ENCODE results near the gene GPR84.
A peak's percentile ranks its signal among the peaks of the same experiment; 100 is the strongest.

The GPR84 gene

GRCh38 chr12:54373649-54374561, 9.6 kb upstream of the GPR84 start:
- DNase-seq = no peak

DNA sequence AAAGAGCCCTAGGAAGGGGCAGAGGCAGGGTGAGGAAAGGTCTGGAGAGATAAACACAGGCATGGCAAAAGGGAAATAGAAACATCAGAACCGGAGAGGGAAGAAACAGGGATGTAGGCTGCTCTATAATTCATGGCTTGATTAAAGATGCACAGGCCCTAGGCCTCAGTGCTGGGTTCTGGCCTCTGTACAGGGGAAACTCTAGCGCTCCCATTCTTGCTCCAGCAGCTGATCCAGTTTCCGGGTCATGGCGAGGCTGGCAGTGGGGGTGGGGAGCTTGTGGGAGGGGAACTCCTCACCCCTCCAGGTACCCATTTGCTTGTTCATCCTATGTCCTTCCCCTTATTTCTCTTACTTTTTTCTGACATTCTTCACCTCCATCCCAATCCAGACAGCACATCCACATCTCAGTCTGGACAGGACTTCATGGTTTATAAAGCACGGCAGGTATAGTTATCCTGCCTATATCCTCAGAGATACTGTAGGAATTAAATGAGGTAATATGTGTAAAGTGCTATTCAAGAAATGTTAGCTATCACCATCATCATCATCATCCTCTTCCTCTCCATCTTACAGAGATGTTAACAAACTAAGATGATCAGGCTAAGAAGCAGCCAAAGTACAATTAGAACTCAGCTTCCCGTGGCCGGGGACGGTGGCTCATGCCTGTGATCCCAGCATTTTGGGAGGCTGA, 8.0 kb upstream of the GPR84 start:
- DNase-seq = no peak

GRCh38 chr12:54371328-54372112, 7.2 kb upstream of the GPR84 start:
- DNase-seq = no peak

GRCh38 chr12:54370171-54370730, 6.0 kb upstream of the GPR84 start:
- peak; percentile 83 for DNase-seq

DNA sequence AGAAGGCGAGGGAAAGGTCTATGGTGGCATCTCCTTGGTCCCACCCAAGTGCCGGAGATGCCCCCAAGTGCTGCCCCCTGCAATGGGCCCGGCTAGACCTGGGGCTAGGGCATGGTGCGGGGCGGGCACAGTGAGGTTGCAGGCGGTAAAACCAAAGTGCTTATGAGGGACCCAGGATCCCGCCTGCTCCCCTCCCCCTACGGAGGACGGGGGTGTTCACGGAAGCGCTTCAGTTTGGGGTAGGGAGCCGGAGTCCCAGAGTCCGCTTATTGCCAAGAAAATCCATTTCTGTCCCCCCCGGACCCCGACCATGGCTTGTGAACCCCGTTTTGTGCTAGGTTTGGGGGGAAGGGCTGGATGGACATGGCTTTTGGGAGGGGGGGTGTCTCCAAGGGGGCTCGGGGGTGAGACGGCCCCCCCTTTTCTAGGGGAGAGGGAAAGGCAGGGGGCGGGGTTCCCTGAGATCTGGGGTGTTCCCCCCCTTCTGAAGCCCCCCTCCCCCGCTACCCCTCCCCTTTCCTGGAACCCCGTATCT, 5.4 kb upstream of the GPR84 start:
- DNase-seq = no peak

DNA sequence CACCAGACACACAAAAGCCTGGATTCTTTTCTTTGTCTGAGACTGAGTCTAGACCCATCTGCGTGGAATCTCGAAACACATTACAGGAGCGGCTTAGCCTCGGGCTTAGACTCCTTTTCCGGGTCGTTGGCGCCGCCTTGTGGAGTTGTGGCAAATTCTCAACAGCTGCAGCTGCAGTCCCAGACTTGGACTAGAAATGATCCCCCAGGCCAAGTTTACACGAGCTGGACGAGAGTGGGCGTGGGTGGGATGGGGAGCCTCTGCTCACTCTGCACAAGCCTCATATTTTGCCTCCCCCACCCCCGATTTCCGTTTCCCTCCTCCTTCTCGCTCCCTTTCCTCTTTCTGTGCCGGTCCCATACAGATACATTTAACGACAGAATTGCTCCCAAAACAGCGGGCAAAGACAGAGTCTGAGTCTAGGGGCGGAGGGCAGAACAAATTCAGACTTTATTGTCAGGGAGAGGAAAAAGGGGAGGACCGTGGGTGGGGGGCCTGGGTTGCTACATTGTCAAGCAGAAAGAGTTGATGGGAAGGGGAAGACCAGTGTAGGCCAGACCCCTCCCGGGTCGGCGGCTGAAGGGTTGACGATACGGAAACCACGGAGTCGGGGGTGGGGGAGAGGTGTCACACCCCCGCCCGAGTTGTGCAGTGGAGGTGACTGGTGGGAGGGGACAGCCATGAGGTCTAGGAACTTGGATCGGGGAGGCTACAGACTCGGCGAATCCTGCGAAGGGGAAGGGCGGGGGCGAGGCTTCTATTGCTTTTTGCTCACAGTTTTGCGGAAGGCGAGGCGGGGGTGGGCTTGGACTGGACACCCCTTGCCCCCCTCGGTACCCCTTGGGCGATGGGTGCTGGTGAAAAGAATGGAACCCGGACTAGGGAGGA, 4.7 kb upstream of the GPR84 start:
- DNase-seq = peak; percentile 86

GRCh38 chr12:54368025-54368708, 3.9 kb upstream of the GPR84 start:
- DNase-seq = no peak

- DNase-seq = no peak
Observed at GRCh38 chr12:54363618-54364017, 668 bp downstream of the GPR84 start.

DNA sequence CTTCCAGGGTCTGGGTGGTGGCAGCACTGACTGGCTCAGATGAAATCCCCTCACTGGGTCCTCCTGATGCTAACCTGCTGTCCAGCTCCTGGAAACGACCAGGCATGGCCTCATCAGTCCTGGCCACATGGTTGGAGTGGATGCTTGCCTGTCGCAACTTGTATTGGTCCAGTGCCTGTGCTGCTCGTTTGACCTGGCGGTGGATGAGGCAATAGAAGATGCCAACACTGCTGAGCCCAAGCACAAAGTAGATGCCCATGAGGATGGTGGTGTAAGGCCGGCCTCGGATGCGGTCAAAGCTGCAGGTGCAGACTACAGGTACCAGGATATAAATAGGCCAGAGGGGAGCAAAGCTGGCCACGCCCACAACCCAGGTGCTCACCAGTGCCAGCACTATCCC, 1.2 kb downstream of the GPR84 start:
- DNase-seq = no peak

- DNase-seq = peak; percentile 77
Observed at GRCh38 chr12:54360717-54361456, 3.4 kb downstream of the GPR84 start.

GRCh38 chr12:54359762-54360351, 4.4 kb downstream of the GPR84 start:
- DNase-seq = no peak

- peak; percentile 100 for DNase-seq
Observed at GRCh38 chr12:54358945-54359761, 5.1 kb downstream of the GPR84 start.

DNA sequence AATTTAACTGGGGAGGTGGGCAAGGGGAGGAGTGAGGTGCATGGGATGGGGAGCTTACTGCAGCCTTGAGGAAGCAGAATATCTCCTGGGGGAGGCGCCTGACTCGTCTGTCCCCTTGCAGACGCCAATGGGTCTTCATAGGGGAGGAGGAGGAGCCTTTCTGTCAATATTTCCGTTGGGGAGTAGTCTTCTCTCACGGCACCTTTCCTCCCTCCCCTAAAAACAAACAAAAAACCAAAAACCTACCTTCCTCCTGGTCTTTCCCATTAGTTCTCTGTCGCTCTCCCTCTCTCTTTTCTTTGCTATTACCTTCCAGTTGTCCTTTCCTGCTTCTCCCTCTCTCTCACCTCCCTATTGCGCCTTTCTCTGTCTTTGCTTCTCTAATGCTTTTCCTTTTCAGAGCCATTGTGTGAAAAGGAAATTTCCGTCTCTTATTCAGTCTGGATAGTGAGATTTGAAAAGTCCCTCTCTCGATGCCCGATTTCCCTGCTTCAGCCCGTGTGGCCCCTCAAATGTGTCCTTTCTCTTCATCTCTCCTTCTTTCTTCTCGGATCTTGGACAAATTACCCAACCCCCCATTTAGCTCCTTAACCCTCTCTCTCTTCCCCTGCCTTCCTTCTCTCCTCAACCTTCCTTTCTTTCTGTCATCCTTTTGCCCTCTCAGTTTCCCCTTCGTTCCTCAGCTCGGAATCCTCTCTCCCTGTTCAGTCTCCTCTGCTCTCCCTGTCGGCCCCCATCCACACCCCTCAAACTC, 5.9 kb downstream of the GPR84 start:
- no peak for DNase-seq

- no peak for DNase-seq
Observed at GRCh38 chr12:54357506-54358190, 6.6 kb downstream of the GPR84 start.

DNA sequence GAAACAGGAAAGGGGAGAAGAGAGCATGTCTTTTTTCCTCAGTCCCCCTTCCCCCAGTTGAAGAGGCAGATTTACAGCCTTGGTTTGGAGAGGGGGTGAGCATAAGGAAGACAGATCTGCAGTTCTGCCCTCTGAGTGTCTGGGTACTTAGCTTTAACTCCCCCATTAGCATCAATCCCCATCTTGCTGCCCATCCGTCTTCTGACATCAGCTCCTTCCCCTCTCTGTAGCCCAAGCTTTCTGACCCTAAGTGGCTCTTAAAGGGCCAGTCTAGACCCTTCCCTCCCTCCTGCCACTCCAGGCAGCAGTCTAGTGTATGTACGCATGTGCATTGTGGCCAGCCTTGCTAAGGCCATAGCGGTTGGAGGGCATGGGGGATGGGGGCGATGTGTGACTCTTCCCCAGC, 7.3 kb downstream of the GPR84 start:
- no peak for DNase-seq

- no peak for DNase-seq
Observed at GRCh38 chr12:54356228-54356627, 8.1 kb downstream of the GPR84 start.

- no peak for DNase-seq
Observed at GRCh38 chr12:54355104-54355815, 9.0 kb downstream of the GPR84 start.

Data from fibroblast of skin of scalp (primary cell).